Measurements from ENCODE around the gene YWHAG. TPM values are rescaled to one million over a fixed set of nuclear protein-coding genes. Genes with fewer than 3 reads are reported as not detected.

The YWHAG gene
- polyA plus RNA-seq, 1 donor (not counting 4 experiments of a cell fraction or from before 2014, with no cell fraction given), result 130 TPM

DNA sequence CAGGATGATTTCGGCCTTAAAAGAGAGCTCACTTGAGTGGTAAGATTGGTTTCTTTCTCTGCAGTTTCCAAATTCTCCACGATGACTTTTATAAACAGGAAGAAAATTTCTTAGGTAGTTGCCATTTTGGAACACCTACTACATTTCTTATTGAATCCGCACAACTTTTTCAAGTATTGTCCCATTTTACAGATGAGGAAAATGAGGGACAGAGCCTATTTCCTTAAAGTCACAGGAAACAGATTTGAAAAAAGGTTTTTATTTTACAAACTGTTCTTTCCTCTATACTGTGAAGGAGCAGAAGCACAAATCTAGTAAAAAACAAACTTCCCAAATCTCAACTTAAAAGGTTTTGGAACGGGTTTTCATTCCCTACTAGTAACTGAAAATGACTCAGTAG, 2.7 kb downstream of the YWHAG start:
- peaks cover 60% of the 10 kb centered on the region for H4K20me1 ChIP-seq (ENCODE audit: control insufficient read depth, extremely low read depth, insufficient read depth, low read length)
- no peak overlapping the region for H2AFZ ChIP-seq (ENCODE audit: control insufficient read depth, low read length)
- peaks cover 77% of the 10 kb centered on the region for H3K79me2 ChIP-seq (ENCODE audit: control insufficient read depth, insufficient read depth, low read length)
- peaks cover 37% of the 10 kb centered on the region for H3K4me1 ChIP-seq (ENCODE audit: control insufficient read depth, extremely low read depth, insufficient read depth, low read length)
- H3K9me1 ChIP-seq (ENCODE audit: control insufficient read depth, extremely low read depth, insufficient read depth, low read length), result peaks cover 7% of the 10 kb centered on the region
- FAIRE-seq (no peak), DNase-seq (ENCODE audit: low read depth, low spot score) (no peak)
- no peaks in the 10 kb centered on the region for H3K27me3 ChIP-seq (ENCODE audit: control insufficient read depth, extremely low read depth, insufficient read depth, low read length)
- peak overlapping the region; percentile 87 for H3K27ac ChIP-seq (ENCODE audit: control insufficient read depth, insufficient read depth, low read length)
- no peaks in the 10 kb centered on the region for H3K9me3 ChIP-seq (ENCODE audit: control insufficient read depth, low read depth, low read length)
- H3K9ac ChIP-seq (ENCODE audit: control insufficient read depth, extremely low read depth, insufficient read depth, low read length), result no peak overlapping the region
- peak overlapping the region; percentile 85 for H3K4me2 ChIP-seq (ENCODE audit: control insufficient read depth, extremely low read depth, insufficient read depth, low read depth, low read length)
- peak overlapping the region in 1 of 3 experiments; percentile 100 for H3K4me3 ChIP-seq (ENCODE audit: control insufficient read depth in 2 of 3, extremely low read depth in 1 of 3, insufficient read depth in 2 of 3, low read depth in 1 of 3, low read length in 3 of 3)
- TF ChIP-seq, protein P1, sequence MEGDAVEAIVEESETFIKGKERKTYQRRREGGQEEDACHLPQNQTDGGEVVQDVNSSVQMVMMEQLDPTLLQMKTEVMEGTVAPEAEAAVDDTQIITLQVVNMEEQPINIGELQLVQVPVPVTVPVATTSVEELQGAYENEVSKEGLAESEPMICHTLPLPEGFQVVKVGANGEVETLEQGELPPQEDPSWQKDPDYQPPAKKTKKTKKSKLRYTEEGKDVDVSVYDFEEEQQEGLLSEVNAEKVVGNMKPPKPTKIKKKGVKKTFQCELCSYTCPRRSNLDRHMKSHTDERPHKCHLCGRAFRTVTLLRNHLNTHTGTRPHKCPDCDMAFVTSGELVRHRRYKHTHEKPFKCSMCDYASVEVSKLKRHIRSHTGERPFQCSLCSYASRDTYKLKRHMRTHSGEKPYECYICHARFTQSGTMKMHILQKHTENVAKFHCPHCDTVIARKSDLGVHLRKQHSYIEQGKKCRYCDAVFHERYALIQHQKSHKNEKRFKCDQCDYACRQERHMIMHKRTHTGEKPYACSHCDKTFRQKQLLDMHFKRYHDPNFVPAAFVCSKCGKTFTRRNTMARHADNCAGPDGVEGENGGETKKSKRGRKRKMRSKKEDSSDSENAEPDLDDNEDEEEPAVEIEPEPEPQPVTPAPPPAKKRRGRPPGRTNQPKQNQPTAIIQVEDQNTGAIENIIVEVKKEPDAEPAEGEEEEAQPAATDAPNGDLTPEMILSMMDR (optimal IDR thresholded peaks at IDR 0.05 in 1 of 3, IDR thresholded peaks at IDR 0.05 in 1 of 3, conservative IDR thresholded peaks at IDR 0.05 in 1 of 3; ENCODE audit: extremely low read depth in 1 of 3, insufficient read depth in 2 of 3, low read length in 3 of 3), result no peak
- H3K36me3 ChIP-seq (ENCODE audit: control insufficient read depth in 2 of 2, extremely low read depth in 1 of 2, insufficient read depth in 2 of 2, low read length in 2 of 2), result peaks cover 8 to 36% of the 10 kb centered on the region in 2 experiments
- dilution Hi-C loops (cut with MboI; ENCODE audit: extremely low pct_ligation_motif_present, low sequenced_read_pairs), result no loop called here

DNA sequence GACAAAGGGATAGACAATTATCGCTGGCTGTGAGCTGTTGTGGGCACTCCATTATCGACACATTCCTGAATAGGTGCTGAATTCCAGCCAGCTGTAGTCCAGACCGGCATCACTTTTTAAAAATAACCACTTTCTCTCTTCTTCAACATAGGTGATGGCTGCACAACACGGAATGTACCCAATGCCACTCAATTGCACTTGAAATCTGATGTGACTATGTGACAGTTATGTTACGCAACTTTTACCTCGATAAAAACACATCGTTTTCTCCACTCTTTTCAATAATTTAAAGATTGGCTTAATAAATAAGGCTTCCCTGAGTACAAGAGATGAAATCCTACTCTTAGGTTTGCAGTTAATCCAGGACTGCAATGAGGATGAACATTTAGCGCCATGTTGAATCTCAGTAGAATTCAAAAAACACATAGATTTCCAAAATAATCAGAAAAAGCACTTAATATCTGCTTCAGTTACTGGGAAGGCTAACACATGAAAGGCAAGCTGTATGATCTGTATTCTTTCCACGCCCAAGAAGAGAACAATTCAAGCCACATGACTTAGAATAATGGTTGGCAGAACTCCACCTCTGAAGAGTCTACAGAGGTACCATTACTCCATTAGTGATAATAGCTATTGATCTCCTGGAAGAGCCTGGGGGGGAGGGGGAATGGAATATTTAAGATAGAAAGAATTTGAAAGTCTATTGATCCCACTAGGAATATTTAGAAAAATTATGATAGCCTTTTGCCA, 3.6 kb downstream of the YWHAG start:
- peaks cover 8 to 39% of the 10 kb centered on the region in 2 experiments for H3K36me3 ChIP-seq (ENCODE audit: control insufficient read depth in 2 of 2, extremely low read depth in 1 of 2, insufficient read depth in 2 of 2, low read length in 2 of 2)
- H3K9me1 ChIP-seq (ENCODE audit: control insufficient read depth, extremely low read depth, insufficient read depth, low read length), result peaks cover 9% of the 10 kb centered on the region
- FAIRE-seq, result no peak
- H3K4me1 ChIP-seq (ENCODE audit: control insufficient read depth, extremely low read depth, insufficient read depth, low read length), result peaks cover 37% of the 10 kb centered on the region
- no peaks in the 10 kb centered on the region for H3K27me3 ChIP-seq (ENCODE audit: control insufficient read depth, extremely low read depth, insufficient read depth, low read length)
- H3K4me3 ChIP-seq (ENCODE audit: control insufficient read depth in 2 of 3, extremely low read depth in 1 of 3, insufficient read depth in 2 of 3, low read depth in 1 of 3, low read length in 3 of 3), result no peak overlapping the region
- peaks cover 86% of the 10 kb centered on the region for H3K79me2 ChIP-seq (ENCODE audit: control insufficient read depth, insufficient read depth, low read length)
- dilution Hi-C loops (cut with MboI; ENCODE audit: extremely low pct_ligation_motif_present, low sequenced_read_pairs), result no loop called here
- peak overlapping the region; percentile 85 for H3K4me2 ChIP-seq (ENCODE audit: control insufficient read depth, extremely low read depth, insufficient read depth, low read depth, low read length)
- no peak overlapping the region for H2AFZ ChIP-seq (ENCODE audit: control insufficient read depth, low read length)
- no peak overlapping the region for H3K27ac ChIP-seq (ENCODE audit: control insufficient read depth, insufficient read depth, low read length)
- no peak for DNase-seq (ENCODE audit: low read depth, low spot score)
- peaks cover 63% of the 10 kb centered on the region for H4K20me1 ChIP-seq (ENCODE audit: control insufficient read depth, extremely low read depth, insufficient read depth, low read length)
- H3K9me3 ChIP-seq (ENCODE audit: control insufficient read depth, low read depth, low read length), result no peaks in the 10 kb centered on the region
- TF ChIP-seq, protein P1 (optimal IDR thresholded peaks at IDR 0.05 in 1 of 3, IDR thresholded peaks at IDR 0.05 in 1 of 3, conservative IDR thresholded peaks at IDR 0.05 in 1 of 3; ENCODE audit: extremely low read depth in 1 of 3, insufficient read depth in 2 of 3, low read length in 3 of 3), result no peak
- no peak for TF ChIP-seq EZH2 (IDR thresholded peaks at IDR 0.05; ENCODE audit: low read length)
- H3K9ac ChIP-seq (ENCODE audit: control insufficient read depth, extremely low read depth, insufficient read depth, low read length), result no peak overlapping the region

All from keratinocyte (primary cell).